Spleen (tissue), 7 donors: ENCODE results near the gene GFPT2.

Source experiments
- CTCF ChIP-seq, 11 experiments: fragments of 200-600 bp in 7 of 11; fragments of 450-650 bp in 4 of 11; sonication (generic) in 4 of 11; IDR thresholded peaks in 8 of 11; conservative IDR thresholded peaks in 3 of 11; 1 replicate in 7 of 11; 2 replicates in 4 of 11; pipeline versions ENCODE4 v1.4.0 to v1.8.0; 2016 to 2021; ENCODE audit warnings: antibody characterized with exemption in 11 of 11, inconsistent platforms in 4 of 11, mild to moderate bottlenecking in 1 of 11
- POLR2A ChIP-seq, 3 donors: fragments of 450-650 bp; IDR thresholded peaks; one replicate each; pipeline ENCODE4 v1.5.1; 2017; ENCODE audit warnings: antibody characterized with exemption in 3 of 3, mild to moderate bottlenecking in 1 of 3
- POLR2AphosphoS5 ChIP-seq, 3 donors: sonication (generic); formaldehyde crosslinking; IDR thresholded peaks; one replicate each; pipeline ENCODE4 v1.5.1; 2017; ENCODE audit warnings: antibody characterized with exemption in 3 of 3
- donor health status: DM: no; HTN: no; CAD: no; lungs with moderate emphysema.
- donor health status: DM: no; HTN: no; CAD: no.
- donor health status: DM: no; HTN: no; CAD: no.

DNA sequence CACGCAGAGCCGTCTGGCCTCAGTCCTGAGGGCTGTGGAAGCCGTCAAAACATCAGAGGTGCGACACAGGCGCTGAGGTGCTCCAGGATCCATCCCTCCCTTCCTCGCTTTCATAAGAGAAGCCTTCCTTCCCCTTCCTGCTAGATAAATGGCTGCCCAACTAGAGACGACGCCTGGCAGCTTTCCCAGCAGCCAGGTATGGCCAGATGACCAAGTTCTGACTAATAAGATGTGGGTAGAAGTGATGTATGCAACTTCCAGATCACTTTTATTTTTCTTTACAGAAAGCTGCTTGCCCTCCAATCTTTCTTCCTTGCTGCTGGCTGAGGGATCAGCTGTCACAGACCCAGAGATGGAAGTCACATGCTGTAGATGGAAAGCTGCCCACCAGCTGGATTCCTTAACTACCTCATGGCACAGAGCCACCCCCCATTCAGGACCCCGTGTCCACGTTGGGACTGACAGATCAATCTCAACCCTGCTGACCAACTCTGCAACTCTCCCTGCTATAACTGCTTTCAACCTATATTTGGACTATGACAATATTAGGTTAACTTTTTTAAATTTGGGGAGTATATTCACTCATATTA, 70.0 kb downstream of the GFPT2 start:
- TF ChIP-seq POLR2A (IDR thresholded peaks at IDR 0.05) (no peak), CTCF (IDR thresholded peaks at IDR 0.05 in 8 of 11, conservative IDR thresholded peaks at IDR 0.05 in 3 of 11) (no peak), POLR2AphosphoS5 (IDR thresholded peaks at IDR 0.05) (no peak)
